Gastroesophageal sphincter (tissue), 3 donors: Measurements from ENCODE around the gene FAM98A.

ENCODE experiments used
- CTCF ChIP-seq, 4 experiments: fragments of 200-600 bp in 2 of 4; fragments of 450-650 bp in 2 of 4; sonication (generic) in 1 of 4; IDR thresholded peaks; one replicate each; pipeline ENCODE4 v1.5.1; 2017 to 2019; ENCODE audit warnings: antibody characterized with exemption in 4 of 4, mild to moderate bottlenecking in 2 of 4, moderate library complexity in 2 of 4
- EP300 ChIP-seq: sonication (generic); formaldehyde crosslinking; IDR thresholded peaks from one replicate; pipeline ENCODE4 v1.6.1; 2017; ENCODE audit warnings: antibody characterized with exemption, mild to moderate bottlenecking
- POLR2A ChIP-seq, 2 donors: fragments of 450-650 bp; IDR thresholded peaks; one replicate each; pipeline ENCODE4 v1.6.1; 2017; ENCODE audit warnings: antibody characterized with exemption in 2 of 2, mild to moderate bottlenecking in 2 of 2, moderate library complexity in 1 of 2
- POLR2AphosphoS5 ChIP-seq: sonication (generic); formaldehyde crosslinking; IDR thresholded peaks from one replicate; pipeline ENCODE4 v1.6.1; 2017; ENCODE audit warnings: antibody characterized with exemption

- TF ChIP-seq EP300 = no peak
- TF ChIP-seq CTCF (IDR thresholded peaks at IDR 0.05) = no peak
- no peak for TF ChIP-seq POLR2AphosphoS5
- no peak for TF ChIP-seq POLR2A (IDR thresholded peaks at IDR 0.05)
These were observed 34.2 kb upstream of the FAM98A start for GRCh38 chr2:33633315-33633714.
